HepG2 (cell line): ENCODE data around the gene PHB1. TPM values are rescaled to one million over a fixed set of nuclear protein-coding genes. Genes with fewer than 3 reads are reported as not detected.
A peak's percentile ranks its signal among the peaks of the same experiment; 100 is the strongest.

Experiments
- ADNP ChIP-seq: sonication (generic); formaldehyde crosslinking; IDR thresholded peaks from 2 replicates; pipeline ENCODE4 v1.4.0; 2020; ENCODE audit warnings: missing genetic modification reagents
- ARID2 ChIP-seq: sonication (generic); formaldehyde crosslinking; IDR thresholded peaks from 2 replicates; pipeline ENCODE4 v1.8.1; 2022; ENCODE audit warnings: mild to moderate bottlenecking, missing genetic modification reagents, borderline replicate concordance
- CHCHD3 ChIP-seq: sonication (generic); formaldehyde crosslinking; IDR thresholded peaks from 2 replicates; pipeline ENCODE4 v1.8.0; 2022; ENCODE audit warnings: mild to moderate bottlenecking, missing genetic modification reagents, moderate library complexity
- KDM5A ChIP-seq: fragments of 200-600 bp; sonication (generic); IDR thresholded peaks from 2 replicates; pipeline ENCODE4 v1.7.0; 2018; ENCODE audit warnings: antibody characterized with exemption, mild to moderate bottlenecking, low read length, borderline replicate concordance
- MXD4 ChIP-seq: IDR thresholded peaks from 2 replicates; pipeline ENCODE4 v1.6.1; 2016; ENCODE audit warnings: mild to moderate bottlenecking, missing biosample characterization, missing genetic modification reagents
- NCOA5 ChIP-seq: sonication (generic); formaldehyde crosslinking; IDR thresholded peaks from 2 replicates; pipeline ENCODE4 v1.4.0; 2020; ENCODE audit warnings: missing genetic modification reagents
- NR2F6 ChIP-seq, 2 experiments: IDR thresholded peaks; 2 replicates each; pipeline ENCODE4 v1.6.1; 2016; ENCODE audit warnings: antibody characterized with exemption in 1 of 2, mild to moderate bottlenecking in 1 of 2
- RFXANK ChIP-seq: IDR thresholded peaks from 2 replicates; pipeline ENCODE4 v1.6.1; 2016
- SNAI1 ChIP-seq: sonication (generic); formaldehyde crosslinking; IDR thresholded peaks from 2 replicates; pipeline ENCODE4 v1.5.0; 2020; ENCODE audit warnings: mild to moderate bottlenecking, missing genetic modification reagents, borderline replicate concordance
- SPEN ChIP-seq: sonication (generic); formaldehyde crosslinking; IDR thresholded peaks from 2 replicates; pipeline ENCODE4 v1.5.1; 2020; ENCODE audit warnings: low read depth, mild to moderate bottlenecking, missing genetic modification reagents
- TAF1 ChIP-seq: sonication (generic); formaldehyde crosslinking; IDR thresholded peaks from 2 replicates; pipeline ENCODE4 v1.4.0; 2020; ENCODE audit warnings: missing genetic modification reagents
- THAP11 ChIP-seq: IDR thresholded peaks from 2 replicates; pipeline ENCODE4 v1.6.1; 2016; ENCODE audit warnings: missing biosample characterization, missing genetic modification reagents
- WIZ ChIP-seq: sonication (generic); formaldehyde crosslinking; IDR thresholded peaks from 2 replicates; pipeline ENCODE4 v1.5.1; 2020; ENCODE audit warnings: mild to moderate bottlenecking, missing genetic modification reagents
- ZNF136 ChIP-seq: sonication (generic); formaldehyde crosslinking; IDR thresholded peaks from 2 replicates; pipeline ENCODE4 v1.8.1; 2022; ENCODE audit warnings: low read depth, mild to moderate bottlenecking, moderate library complexity, missing genetic modification reagents
- ZNF460 ChIP-seq: sonication (generic); formaldehyde crosslinking; IDR thresholded peaks from 2 replicates; pipeline ENCODE4 v1.5.1; 2020; ENCODE audit warnings: missing genetic modification reagents, mild to moderate bottlenecking, borderline replicate concordance
- ZNF563 ChIP-seq: sonication (generic); formaldehyde crosslinking; IDR thresholded peaks from 2 replicates; pipeline ENCODE4 v1.8.0; 2022; ENCODE audit warnings: mild to moderate bottlenecking, moderate library complexity, missing genetic modification reagents
- ZNF713 ChIP-seq: sonication (generic); formaldehyde crosslinking; IDR thresholded peaks from 2 replicates; pipeline ENCODE4 v1.4.0; 2020; ENCODE audit warnings: mild to moderate bottlenecking, missing genetic modification reagents
- ZNF747 ChIP-seq: sonication (generic); formaldehyde crosslinking; IDR thresholded peaks from 2 replicates; pipeline ENCODE4 v1.8.1; 2023; ENCODE audit warnings: missing genetic modification reagents, mild to moderate bottlenecking, borderline replicate concordance
- ZNF775 ChIP-seq: sonication (generic); formaldehyde crosslinking; IDR thresholded peaks from 2 replicates; pipeline ENCODE4 v1.4.0; 2020; ENCODE audit warnings: missing genetic modification reagents, mild to moderate bottlenecking, moderate library complexity, borderline replicate concordance
- polyA plus RNA-seq, 8 experiments: library from polyadenylated mRNA; depleted of rRNA in 3 of 8; stranded (reverse) in 7 of 8; unstranded in 1 of 8; fragments of >200 nt; fragmentation: Illumina TruSeq in 4 of 8; extraction: Trizol in 4 of 8; gene quantifications; 2 replicates each; pipeline versions ENCODE4 v1.2.1 to v1.2.3, GENCODE V29; 2011 to 2016; ENCODE audit warnings: low read depth in 4 of 8, missing spikeins in 1 of 8, mixed read lengths in 1 of 8; ENCODE audit not compliant: insufficient read depth in 1 of 8
- total RNA-seq, 5 experiments: library from RNA; depleted of rRNA; stranded (reverse); fragments of >200 nt; fragmentation: Illumina TruSeq; extraction: Trizol; gene quantifications; 2 replicates each; pipeline ENCODE4 v1.2.3, GENCODE V29; 2016; ENCODE audit warnings: low read depth in 1 of 5
- TF ChIP-seq, protein P1 (sequence below): sonication (generic); formaldehyde crosslinking; IDR thresholded peaks from 2 replicates; pipeline ENCODE4 v1.5.0; 2020; ENCODE audit warnings: mild to moderate bottlenecking, missing genetic modification reagents, borderline replicate concordance
- TF ChIP-seq, protein P2 (sequence below): sonication (generic); formaldehyde crosslinking; IDR thresholded peaks from 2 replicates; pipeline ENCODE4 v1.5.0; 2020; ENCODE audit warnings: missing genetic modification reagents

Gene PHB1
- total and polyA plus RNA-seq, 2 of the 13 experiments (the other 11 are each of a cell fraction or from before 2014, with no cell fraction given): 515 to 688 TPM

DNA sequence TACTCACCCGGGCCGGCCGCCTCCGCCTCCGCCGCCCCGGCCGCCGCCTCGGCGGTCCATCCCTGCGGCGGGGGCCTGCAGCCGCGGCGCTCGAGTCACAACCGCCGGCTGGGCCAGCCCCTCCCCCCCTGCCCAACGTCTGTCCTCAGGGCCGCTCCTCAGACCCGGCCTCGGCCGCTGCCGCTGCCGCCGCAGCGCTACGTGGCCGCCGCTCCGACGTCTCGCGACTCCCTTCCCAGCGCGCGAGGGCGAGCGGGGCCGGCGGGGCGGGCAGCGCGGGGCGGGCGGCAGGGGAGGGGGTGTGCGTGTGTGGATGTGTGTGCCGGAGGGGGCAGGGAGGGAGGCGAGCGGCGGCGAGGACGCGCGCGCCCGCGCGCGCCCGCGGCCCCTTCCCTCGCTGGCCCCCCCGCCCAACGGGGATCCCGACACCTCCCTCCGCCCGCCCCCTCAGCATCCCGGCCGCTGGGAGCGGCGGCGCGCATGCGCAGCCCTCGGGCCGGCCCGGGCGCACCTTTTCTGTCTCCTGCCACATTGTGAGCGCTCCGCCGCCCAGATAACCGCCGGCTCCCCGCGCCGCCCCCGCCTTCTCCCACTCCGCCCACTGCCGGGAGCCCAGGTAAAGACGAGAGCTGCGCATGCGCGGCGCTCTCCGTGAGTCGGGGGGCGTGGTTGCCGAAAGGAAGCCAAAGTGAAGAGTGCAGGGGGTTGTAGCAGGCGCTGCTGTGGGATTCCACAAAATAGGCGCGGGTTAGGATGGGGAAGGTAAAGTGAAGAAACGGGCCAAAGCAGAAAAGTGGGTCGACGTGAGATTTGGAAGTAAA is 52.6 kb downstream of the PHB1 start, which contains the start of gene ZNF652 (continued):
- TF ChIP-seq CHCHD3 (CRISPR knock-in tag): no peak
- TF ChIP-seq ZNF136 (CRISPR knock-in tag): 0 out of 2 replicates have a peak, but pooled peaks have one; percentile 54
- TF ChIP-seq ZNF747: peak; percentile 50; the same call in 1 of the 2 replicates
- TF ChIP-seq NR2F6 (IDR thresholded peaks at IDR 0.05): no peak
- TF ChIP-seq NR2F6 (CRISPR knock-in tag; IDR thresholded peaks at IDR 0.05): no peak
- no peak for TF ChIP-seq ARID2 (CRISPR knock-in tag)
- no peak for TF ChIP-seq NCOA5 (CRISPR knock-in tag)
- TF ChIP-seq ZNF713 (CRISPR knock-in tag): no peak
- TF ChIP-seq, protein P1, sequence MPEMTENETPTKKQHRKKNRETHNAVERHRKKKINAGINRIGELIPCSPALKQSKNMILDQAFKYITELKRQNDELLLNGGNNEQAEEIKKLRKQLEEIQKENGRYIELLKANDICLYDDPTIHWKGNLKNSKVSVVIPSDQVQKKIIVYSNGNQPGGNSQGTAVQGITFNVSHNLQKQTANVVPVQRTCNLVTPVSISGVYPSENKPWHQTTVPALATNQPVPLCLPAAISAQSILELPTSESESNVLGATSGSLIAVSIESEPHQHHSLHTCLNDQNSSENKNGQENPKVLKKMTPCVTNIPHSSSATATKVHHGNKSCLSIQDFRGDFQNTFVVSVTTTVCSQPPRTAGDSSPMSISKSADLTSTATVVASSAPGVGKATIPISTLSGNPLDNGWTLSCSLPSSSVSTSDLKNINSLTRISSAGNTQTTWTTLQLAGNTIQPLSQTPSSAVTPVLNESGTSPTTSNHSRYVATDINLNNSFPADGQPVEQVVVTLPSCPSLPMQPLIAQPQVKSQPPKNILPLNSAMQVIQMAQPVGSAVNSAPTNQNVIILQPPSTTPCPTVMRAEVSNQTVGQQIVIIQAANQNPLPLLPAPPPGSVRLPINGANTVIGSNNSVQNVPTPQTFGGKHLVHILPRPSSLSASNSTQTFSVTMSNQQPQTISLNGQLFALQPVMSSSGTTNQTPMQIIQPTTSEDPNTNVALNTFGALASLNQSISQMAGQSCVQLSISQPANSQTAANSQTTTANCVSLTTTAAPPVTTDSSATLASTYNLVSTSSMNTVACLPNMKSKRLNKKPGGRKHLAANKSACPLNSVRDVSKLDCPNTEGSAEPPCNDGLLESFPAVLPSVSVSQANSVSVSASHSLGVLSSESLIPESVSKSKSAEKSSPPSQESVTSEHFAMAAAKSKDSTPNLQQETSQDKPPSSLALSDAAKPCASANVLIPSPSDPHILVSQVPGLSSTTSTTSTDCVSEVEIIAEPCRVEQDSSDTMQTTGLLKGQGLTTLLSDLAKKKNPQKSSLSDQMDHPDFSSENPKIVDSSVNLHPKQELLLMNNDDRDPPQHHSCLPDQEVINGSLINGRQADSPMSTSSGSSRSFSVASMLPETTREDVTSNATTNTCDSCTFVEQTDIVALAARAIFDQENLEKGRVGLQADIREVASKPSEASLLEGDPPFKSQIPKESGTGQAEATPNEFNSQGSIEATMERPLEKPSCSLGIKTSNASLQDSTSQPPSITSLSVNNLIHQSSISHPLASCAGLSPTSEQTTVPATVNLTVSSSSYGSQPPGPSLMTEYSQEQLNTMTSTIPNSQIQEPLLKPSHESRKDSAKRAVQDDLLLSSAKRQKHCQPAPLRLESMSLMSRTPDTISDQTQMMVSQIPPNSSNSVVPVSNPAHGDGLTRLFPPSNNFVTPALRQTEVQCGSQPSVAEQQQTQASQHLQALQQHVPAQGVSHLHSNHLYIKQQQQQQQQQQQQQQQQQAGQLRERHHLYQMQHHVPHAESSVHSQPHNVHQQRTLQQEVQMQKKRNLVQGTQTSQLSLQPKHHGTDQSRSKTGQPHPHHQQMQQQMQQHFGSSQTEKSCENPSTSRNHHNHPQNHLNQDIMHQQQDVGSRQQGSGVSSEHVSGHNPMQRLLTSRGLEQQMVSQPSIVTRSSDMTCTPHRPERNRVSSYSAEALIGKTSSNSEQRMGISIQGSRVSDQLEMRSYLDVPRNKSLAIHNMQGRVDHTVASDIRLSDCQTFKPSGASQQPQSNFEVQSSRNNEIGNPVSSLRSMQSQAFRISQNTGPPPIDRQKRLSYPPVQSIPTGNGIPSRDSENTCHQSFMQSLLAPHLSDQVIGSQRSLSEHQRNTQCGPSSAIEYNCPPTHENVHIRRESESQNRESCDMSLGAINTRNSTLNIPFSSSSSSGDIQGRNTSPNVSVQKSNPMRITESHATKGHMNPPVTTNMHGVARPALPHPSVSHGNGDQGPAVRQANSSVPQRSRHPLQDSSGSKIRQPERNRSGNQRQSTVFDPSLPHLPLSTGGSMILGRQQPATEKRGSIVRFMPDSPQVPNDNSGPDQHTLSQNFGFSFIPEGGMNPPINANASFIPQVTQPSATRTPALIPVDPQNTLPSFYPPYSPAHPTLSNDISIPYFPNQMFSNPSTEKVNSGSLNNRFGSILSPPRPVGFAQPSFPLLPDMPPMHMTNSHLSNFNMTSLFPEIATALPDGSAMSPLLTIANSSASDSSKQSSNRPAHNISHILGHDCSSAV: no peak
- peak; percentile 45; the same call in 1 of the 2 replicates for TF ChIP-seq SPEN (CRISPR knock-in tag)
- TF ChIP-seq, protein P2, sequence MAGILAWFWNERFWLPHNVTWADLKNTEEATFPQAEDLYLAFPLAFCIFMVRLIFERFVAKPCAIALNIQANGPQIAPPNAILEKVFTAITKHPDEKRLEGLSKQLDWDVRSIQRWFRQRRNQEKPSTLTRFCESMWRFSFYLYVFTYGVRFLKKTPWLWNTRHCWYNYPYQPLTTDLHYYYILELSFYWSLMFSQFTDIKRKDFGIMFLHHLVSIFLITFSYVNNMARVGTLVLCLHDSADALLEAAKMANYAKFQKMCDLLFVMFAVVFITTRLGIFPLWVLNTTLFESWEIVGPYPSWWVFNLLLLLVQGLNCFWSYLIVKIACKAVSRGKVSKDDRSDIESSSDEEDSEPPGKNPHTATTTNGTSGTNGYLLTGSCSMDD (CRISPR knock-in tag): no peak
- peak; percentile 49; the same call in 1 of the 2 replicates for TF ChIP-seq KDM5A
- TF ChIP-seq ZNF563 (CRISPR knock-in tag): peak; percentile 82; the same call in 1 of the 2 replicates
- no peak for TF ChIP-seq SNAI1 (CRISPR knock-in tag)
- TF ChIP-seq ZNF775: no peak
- TF ChIP-seq TAF1 (CRISPR knock-in tag): peak; percentile 33; the same call in 1 of the 2 replicates
- TF ChIP-seq THAP11 (CRISPR knock-in tag): peak; percentile 52
- TF ChIP-seq ZNF460: no peak
- 0 out of 2 replicates have a peak, but pooled peaks have one; percentile 7 for TF ChIP-seq WIZ (CRISPR knock-in tag)
- no peak for TF ChIP-seq ADNP (CRISPR knock-in tag)
- TF ChIP-seq RFXANK (CRISPR knock-in tag): no peak
- TF ChIP-seq MXD4: peak; percentile 32
